Activated B cell treated with CpG ODN at 0.5 μM for 24 hours (primary cell): Measurements from ENCODE around the gene ANO10. TPM values are rescaled to one million over a fixed set of nuclear protein-coding genes. Genes with fewer than 3 reads are reported as not detected.

Experiments used
- ATAC-seq: fragments of 200-7000 bp; cut with Tn5 transposase; one replicate; pipeline ENCODE4 v1.10.0; 2021; ENCODE audit warnings: low read depth, mild to moderate bottlenecking, moderate library complexity
- CTCF ChIA-PET: fragments of 350-600 bp; sonication (Branson Sonifier 250); formaldehyde crosslinking; loops from one replicate; lab custom pipeline; 2021; ENCODE audit warnings: antibody characterized with exemption; lab: Charles Lee
- POLR2A ChIA-PET: fragments of 350-600 bp; sonication (Branson Sonifier 250); formaldehyde crosslinking; loops from one replicate; lab custom pipeline; 2021; ENCODE audit warnings: antibody characterized with exemption; lab: Charles Lee
- DNase-seq: peaks from one replicate; pipeline ENCODE4 v3.0.0; 2022
- H3K27ac Mint-ChIP-seq: one replicate; pipeline ENCODE4 v1.8.0; 2020; ENCODE audit warnings: mixed read lengths
- H3K27me3 Mint-ChIP-seq: one replicate; pipeline ENCODE4 v1.8.0; 2021; ENCODE audit warnings: mixed read lengths
- H3K36me3 Mint-ChIP-seq: one replicate; pipeline ENCODE4 v1.8.0; 2021; ENCODE audit warnings: low read depth, mixed read lengths
- H3K4me1 Mint-ChIP-seq: one replicate; pipeline ENCODE4 v1.8.0; 2021; ENCODE audit warnings: mixed read lengths
- H3K4me3 Mint-ChIP-seq: one replicate; pipeline ENCODE4 v1.8.0; 2020; ENCODE audit warnings: mild to moderate bottlenecking, mixed read lengths
- H3K9me3 Mint-ChIP-seq: one replicate; pipeline ENCODE4 v1.8.0; 2020; ENCODE audit warnings: mixed read lengths
- CTCF ChIP-seq: fragments of 200-600 bp; IDR thresholded peaks from one replicate; pipeline ENCODE4 v1.8.0; 2022; ENCODE audit warnings: antibody characterized with exemption, mild to moderate bottlenecking
- intact Hi-C: fragments of 100-400 bp; cut with micrococcal nuclease; formaldehyde crosslinking; loops from one replicate; pipeline ENCODE4 v1.15.1; 2024
- total RNA-seq: library from RNA; stranded (reverse); gene quantifications from 2 replicates; pipeline ENCODE4 v1.2.3, GENCODE V29; 2022

ANO10 gene
- total RNA-seq, 1 donor from 2014 or later, result 6.4 TPM

GRCh38 chr3:43334976-43335375 lies 286.8 kb downstream of the ANO10 start:
- peaks cover 71% of the 10 kb centered on the region for H3K36me3 Mint-ChIP-seq
- no peak overlapping the region for H3K27ac Mint-ChIP-seq

GRCh38 chr3:43331381-43331780 lies 290.4 kb downstream of the ANO10 start:
- ATAC-seq (no peak), DNase-seq (no peak)
- H3K27me3 Mint-ChIP-seq, result no peaks in the 10 kb centered on the region
- H3K9me3 Mint-ChIP-seq, result peaks cover 13% of the 10 kb centered on the region
- no peak overlapping the region for H3K27ac Mint-ChIP-seq
- peaks cover 34% of the 10 kb centered on the region for H3K4me1 Mint-ChIP-seq
- POLR2A ChIA-PET, result no interaction called here
- CTCF ChIA-PET, result no interaction called here
- peaks cover 47% of the 10 kb centered on the region for H3K36me3 Mint-ChIP-seq
- intact Hi-C loops, result no loop called here
- no peak overlapping the region for H3K4me3 Mint-ChIP-seq
- TF ChIP-seq CTCF, result no peak

More at GRCh38 chr3:43334976-43335375, 286.8 kb downstream of the ANO10 start:
- Mint-ChIP-seq H3K27me3 (no peaks in the 10 kb centered on the region), H3K4me3 (no peak overlapping the region), H3K4me1 (peaks cover 12% of the 10 kb centered on the region), H3K9me3 (peaks cover 22% of the 10 kb centered on the region)
- ChIA-PET CTCF (no interaction called here), POLR2A (no interaction called here)
- DNase-seq (no peak), ATAC-seq (no peak)
- TF ChIP-seq CTCF, result no peak
- intact Hi-C loops, result no loop called here

- intact Hi-C loops, result no loop called here
- H3K27ac Mint-ChIP-seq, result no peak overlapping the region
- peaks cover 38% of the 10 kb centered on the region for H3K4me1 Mint-ChIP-seq
- TF ChIP-seq CTCF, result no peak
- ChIA-PET POLR2A (no interaction called here), CTCF (no interaction called here)
- H3K4me3 Mint-ChIP-seq, result no peak overlapping the region
- H3K9me3 Mint-ChIP-seq, result peaks cover 10% of the 10 kb centered on the region
- H3K27me3 Mint-ChIP-seq, result no peaks in the 10 kb centered on the region
- ATAC-seq, result no peak
- DNase-seq, result no peak
- H3K36me3 Mint-ChIP-seq, result peaks cover 43% of the 10 kb centered on the region
Measured at GRCh38 chr3:43330981-43331380, 290.8 kb downstream of the ANO10 start.

GRCh38 chr3:43328653-43329052 lies 293.2 kb downstream of the ANO10 start:
- Mint-ChIP-seq H3K4me3 (no peak overlapping the region), H3K4me1 (peaks cover 58% of the 10 kb centered on the region), H3K27ac (peak overlapping the region; percentile 5), H3K27me3 (no peaks in the 10 kb centered on the region), H3K9me3 (no peaks in the 10 kb centered on the region), H3K36me3 (peaks cover 26% of the 10 kb centered on the region)
- CTCF ChIA-PET, result no interaction called here
- no peak for TF ChIP-seq CTCF
- POLR2A ChIA-PET, result no interaction called here
- DNase-seq, result no peak
- no peak for ATAC-seq
- intact Hi-C loops, result loop anchor here (5.0 kb wide), 1 partner anchor 81 kb away; no protein-coding TSS in a partner anchor

- no peak for TF ChIP-seq CTCF
- Mint-ChIP-seq H3K36me3 (peaks cover 19% of the 10 kb centered on the region), H3K4me3 (no peak overlapping the region), H3K9me3 (no peaks in the 10 kb centered on the region), H3K27me3 (no peaks in the 10 kb centered on the region), H3K4me1 (peaks cover 55% of the 10 kb centered on the region), H3K27ac (peak overlapping the region; percentile 76)
- POLR2A ChIA-PET, result no interaction called here
- CTCF ChIA-PET, result no interaction called here
- ATAC-seq (no peak), DNase-seq (no peak)
- intact Hi-C loops, result loop anchor here (5.0 kb wide), 1 partner anchor 80 kb away; no protein-coding TSS in a partner anchor
Measured at GRCh38 chr3:43327582-43327979, 294.2 kb downstream of the ANO10 start.
